LHCN-M2 (cell line): ENCODE results near the gene ACOT8. TPM values are rescaled to one million over a fixed set of nuclear protein-coding genes. Genes with fewer than 3 reads are reported as not detected.
A peak's percentile ranks its signal among the peaks of the same experiment; 100 is the strongest.
"Not testable (repeated sequence)": the region's sequence is repeated elsewhere in the genome, so short reads cannot be mapped to it uniquely, and the experiment has no call there.

Source experiments
- DNase-seq: peaks from one replicate; pipeline ENCODE4 v3.0.0-alpha.2; 2012; ENCODE audit warnings: low read depth
- polyA plus RNA-seq: library from polyadenylated mRNA; unstranded; fragments of >200 nt; gene quantifications from one replicate; pipeline ENCODE4 v1.2.1, GENCODE V29; 2012; ENCODE audit warnings: missing spikeins
- total RNA-seq: library from RNA; depleted of rRNA; stranded (reverse); fragments of >200 nt; gene quantifications from 2 replicates; pipeline ENCODE4 v1.2.3, GENCODE V29; 2014; rRNA removed

Gene ACOT8
- total RNA-seq: 39.1 and 46.6 TPM in 2 replicates
- 35.1 TPM for polyA plus RNA-seq

DNA sequence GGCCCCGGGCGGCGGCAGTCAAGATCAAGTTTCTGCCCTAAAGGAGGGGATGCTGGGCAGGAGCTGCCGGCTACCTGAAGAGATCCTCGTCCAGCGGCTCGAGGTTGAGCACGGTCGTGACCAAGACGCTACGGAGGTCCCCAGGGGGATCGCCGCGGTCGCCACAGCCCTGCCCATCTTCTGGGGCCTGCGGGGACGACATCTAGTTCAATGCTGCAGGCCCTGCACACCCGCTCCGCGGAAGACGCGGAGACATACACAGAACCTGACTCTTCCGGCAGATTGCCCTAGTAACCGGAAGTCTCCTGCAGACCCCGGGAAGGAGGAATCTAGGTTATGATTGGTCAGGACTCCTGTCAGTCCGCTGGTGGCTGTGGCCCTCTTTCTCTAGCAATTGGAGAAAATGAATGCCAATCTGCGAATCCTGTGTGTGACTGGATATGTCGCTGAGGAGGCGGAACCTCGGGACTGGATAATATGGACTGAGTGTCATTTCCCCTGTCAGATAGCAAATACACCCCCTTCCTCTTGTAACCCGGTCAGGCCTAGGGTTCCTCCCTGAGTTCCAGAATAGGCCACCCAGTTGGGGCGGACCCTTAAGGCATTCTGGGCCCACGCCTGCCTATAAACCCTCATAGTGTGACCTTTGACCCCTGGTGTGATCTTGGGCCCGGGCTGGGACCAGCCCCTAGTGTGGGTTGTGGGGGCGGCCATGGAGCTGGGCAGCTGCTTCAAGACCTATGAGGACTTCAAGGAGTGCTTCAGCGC lies at the start of gene ACOT8, which contains the start of gene ZSWIM3:
TSS of gene ACOT8 (minus strand) at position 279 of the 768 bp plus-strand sequence. CDS start at position 202, 77 bp downstream.
TSS of gene ZSWIM3 (plus strand) at position 501 of the 768 bp plus-strand sequence. CDS start at position 713, 212 bp downstream.
- peak; percentile 100 for DNase-seq

DNA sequence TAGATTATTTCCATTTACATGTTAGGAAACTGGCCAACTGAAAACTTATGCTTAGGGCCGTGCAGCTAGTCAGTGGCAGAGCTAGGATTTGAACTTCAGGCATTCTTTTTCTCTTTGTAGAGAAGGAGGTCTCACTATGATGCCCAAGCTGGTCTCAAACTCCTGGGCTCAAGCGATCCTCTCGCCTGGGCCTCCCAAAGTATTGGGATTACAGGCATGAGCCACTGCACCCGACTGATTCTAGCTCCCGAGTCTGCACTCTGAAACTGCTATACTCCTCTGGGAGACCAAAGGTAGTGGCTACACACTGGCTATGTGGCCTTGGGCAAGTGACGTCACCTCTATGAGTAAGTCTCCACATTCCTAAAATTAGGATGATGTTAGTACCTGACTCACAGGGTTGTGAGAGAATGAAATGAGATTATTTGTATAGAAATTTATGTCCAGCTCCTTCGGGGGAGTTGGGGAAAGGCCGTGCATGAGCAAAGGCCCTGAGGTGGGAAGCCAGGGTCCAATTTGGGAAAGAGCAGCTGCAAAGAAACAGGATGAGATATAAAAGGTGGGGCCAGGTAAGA lies 48.4 kb upstream of the ACOT8 start:
- peak; percentile 34 for DNase-seq

DNA sequence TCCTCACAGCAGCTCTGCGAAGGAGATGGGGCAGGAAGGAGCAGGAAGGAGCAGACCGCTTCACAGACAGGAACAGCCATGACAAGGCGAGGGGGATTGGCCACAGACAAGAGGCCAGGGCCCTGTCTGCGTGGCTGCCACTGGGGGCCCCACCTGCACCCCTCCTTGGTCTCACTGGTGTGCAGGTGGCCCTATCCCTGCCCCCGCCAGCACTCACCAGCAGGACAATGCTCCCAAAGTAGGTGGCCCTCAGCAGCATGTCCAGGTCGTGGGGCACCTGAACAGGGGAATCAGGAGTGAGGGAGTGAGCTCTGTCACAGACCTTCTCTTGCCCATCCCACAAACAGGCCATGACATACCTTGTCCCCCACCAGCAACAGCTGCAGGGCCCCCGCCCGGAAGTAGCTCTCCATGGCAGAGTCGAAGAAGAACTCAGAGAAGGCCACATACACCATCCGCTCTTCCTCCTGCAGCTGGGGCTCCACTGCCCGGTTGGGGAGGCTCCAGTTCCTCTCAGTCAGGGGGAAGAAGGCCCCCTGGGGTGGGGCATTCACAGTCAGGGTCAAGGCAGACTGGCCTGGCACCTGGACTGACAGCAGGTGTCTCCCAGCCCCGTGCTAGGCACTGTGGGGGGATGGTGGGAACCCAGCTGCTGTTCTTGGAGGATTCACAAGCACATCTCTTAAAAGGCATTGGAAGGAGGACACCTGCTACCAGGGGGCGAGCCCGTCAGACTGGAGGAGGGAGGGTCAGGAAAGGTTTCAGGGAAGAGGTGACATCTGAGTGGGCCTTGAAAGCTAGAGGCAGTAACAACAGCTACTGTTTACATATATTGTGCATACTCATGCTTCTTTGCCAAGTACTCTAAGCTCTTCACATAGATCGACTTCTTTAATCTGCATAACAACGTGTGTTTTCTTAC lies 47.7 kb upstream of the ACOT8 start:
- no peak for DNase-seq

DNA sequence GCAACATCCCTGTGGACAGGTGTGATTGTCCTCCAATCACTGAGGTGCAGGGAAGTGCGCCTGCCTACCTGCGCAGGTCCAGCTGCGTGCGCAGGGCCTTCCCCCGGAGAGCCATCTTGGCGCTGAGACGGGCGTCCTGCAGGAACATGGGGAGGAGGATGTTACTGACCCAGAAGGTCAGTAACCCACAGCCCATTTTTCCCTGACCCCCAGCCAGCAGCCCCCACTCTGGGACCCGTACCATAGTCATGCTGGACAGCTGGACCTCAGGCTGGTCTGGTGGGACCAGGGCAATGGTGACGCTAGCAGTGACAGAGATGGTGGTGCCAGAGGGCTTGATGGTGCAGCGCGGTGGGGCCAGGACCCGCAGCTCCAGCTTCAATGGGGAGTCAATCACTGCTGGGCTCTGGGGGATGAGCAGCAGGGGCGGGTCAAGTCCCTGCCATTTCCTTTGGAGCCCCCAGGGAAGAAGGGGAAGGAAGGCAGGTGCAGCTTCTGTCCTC lies 45.1 kb upstream of the ACOT8 start:
- no peak for DNase-seq

DNA sequence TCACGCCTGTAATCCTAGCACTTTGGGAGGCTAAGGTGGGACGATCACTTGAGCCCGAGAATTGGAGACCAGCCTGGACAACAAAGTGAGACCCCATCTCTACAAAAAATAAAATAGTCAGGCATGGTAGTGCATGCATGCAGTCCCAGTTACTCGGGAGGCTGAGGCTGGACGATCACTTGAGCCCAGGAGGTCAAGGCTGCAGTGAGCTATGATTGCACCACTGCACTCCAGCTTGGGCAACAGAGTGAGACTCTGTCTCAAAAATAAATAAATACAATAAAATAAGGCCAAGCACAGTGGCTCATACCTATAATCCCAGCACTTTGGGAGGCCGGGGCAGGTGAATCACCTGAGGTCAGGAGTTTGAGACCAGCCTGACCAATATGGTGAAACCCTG lies 44.1 kb upstream of the ACOT8 start:
- not testable (repeated sequence) for DNase-seq

DNA sequence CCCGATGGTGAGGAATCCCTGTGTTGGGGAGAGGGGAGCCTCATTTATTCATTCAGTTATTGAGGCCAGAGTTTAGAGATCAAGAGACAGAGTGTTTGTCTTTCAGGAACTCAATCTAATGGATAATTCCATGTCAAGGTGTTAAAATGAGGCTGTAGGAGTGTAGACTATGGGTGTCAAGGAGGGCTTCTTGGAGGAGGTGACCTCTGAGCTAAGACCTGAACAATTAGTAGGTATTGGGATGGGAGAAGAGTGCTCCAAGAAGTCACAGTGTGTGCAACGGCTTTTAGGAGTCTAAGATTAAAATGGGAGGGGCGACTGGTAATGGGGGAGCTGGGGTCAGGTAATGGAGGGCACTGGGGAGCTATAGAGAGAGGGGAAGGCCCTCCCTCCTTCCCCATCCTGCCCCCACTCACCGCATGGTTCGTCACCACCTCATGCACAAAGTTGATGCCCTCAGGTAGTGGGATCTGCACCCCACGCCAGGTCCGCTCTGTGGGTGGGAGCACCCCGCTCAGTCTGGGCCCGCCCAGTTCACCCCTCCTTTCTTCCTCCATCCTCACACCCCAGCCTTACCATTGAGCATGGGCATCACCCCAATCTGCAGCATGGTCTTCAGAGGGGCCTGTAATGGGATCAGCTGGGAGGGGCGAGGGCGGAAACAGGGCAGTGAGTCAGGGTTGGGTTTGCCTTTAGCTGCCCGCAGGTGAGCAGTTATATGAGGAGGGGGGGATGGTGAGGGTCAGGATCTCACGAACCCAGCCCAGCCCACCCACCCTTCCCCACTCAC lies 42.0 kb upstream of the ACOT8 start:
- no peak for DNase-seq

DNA sequence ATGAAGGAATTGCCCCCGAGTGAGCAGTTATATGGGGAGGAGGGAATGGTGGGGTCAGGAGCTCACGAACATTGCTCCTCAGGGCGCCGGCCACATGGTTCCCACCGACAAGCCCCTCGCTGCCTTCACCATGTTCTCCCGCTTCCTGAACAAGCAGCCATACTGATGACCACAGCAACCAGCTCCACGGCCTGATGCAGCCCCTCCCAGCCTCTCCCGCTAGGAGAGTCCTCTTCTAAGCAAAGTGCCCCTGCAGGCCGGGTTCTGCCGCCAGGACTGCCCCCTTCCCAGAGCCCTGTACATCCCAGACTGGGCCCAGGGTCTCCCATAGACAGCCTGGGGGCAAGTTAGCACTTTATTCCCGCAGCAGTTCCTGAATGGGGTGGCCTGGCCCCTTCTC lies 41.1 kb upstream of the ACOT8 start:
- DNase-seq: no peak

DNA sequence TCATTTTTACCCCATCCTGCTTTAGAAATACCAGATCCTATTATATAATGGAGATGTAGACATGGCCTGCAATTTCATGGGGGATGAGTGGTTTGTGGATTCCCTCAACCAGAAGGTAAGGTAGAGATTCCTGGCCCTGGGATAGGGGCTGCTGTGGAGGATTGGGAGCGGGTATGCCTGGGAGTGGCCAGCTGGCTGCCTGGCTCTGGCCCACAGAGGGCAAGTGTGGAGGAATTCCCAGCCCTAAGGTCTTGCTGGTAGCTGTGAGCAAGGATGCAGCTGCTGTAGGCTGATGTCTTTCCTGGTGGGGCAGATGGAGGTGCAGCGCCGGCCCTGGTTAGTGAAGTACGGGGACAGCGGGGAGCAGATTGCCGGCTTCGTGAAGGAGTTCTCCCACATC lies 40.5 kb upstream of the ACOT8 start:
- DNase-seq: no peak

DNA sequence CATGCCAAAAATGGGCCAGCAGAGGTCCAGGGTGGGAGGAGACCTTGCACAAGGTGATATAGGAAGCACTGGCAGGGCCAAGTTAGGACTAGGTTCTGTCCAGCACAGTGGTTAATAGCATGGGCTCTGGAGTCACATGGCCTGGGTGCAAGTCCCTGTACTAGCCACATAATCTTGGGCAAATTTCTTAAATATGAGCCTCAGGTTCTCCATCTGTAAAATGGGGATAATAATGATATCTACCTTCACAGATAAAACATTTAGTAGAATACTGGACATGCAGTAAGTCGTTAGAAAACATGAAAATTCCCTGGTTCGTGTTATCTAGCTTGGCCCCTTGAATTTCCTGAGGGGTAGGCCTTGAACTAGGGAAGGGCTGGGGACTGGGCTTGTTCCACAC lies 40.1 kb upstream of the ACOT8 start:
- no peak for DNase-seq

DNA sequence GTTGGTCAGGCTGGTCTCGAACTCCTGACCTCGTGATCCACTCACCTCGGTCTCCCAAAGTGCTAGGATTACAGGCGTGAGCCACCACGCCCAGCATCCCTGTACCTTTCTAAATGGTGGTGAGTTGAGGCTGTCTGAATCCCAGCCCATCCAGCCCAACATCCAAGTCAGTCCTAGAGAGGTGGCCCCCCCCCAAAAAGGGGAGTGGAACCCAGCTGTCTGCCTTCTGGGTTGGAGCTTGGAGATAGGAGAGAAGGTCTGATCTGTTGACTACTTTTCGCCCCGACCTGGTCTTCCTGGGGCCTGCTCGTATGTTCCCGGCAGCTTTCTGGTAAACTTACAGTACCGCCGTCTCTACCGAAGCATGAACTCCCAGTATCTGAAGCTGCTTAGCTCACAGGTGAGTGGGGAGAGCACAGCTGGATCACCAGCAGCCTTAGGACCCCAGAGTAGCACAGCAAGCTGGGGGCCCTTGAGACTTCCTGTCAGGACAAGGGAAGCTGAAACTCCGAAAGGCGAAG lies 39.5 kb upstream of the ACOT8 start:
- no peak for DNase-seq

DNA sequence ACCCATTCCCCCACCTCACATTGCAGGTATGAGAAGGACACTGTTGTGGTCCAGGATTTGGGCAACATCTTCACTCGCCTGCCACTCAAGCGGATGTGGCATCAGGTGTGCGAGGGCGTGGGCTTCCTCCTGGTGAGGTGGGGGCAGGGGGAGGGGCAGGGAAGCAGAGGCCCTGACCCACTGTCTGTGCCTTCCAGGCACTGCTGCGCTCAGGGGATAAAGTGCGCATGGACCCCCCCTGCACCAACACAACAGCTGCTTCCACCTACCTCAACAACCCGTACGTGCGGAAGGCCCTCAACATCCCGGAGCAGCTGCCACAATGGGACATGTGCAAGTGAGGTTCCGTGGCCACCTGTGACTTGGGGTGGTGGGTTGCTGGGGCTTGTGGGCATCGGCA lies 37.6 kb upstream of the ACOT8 start:
- DNase-seq: no peak

DNA sequence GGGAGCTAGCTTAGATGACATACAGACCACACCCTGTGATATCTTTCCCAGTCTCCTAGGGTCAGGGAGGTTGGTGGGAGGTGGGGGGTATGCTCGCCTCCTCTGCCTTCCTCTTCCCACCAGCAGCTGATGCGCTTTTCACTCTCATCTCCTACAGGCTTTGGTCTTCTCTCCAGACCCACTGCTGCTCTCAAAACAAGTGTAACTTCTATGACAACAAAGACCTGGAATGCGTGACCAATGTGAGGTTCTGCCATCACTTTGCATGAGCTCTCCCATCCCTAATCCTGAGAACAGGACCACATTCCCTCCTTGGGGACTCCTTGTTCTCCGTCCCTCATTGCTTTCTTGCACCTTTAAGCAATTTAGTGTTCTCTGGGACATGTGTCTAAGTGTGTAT lies 36.6 kb upstream of the ACOT8 start:
- no peak for DNase-seq

DNA sequence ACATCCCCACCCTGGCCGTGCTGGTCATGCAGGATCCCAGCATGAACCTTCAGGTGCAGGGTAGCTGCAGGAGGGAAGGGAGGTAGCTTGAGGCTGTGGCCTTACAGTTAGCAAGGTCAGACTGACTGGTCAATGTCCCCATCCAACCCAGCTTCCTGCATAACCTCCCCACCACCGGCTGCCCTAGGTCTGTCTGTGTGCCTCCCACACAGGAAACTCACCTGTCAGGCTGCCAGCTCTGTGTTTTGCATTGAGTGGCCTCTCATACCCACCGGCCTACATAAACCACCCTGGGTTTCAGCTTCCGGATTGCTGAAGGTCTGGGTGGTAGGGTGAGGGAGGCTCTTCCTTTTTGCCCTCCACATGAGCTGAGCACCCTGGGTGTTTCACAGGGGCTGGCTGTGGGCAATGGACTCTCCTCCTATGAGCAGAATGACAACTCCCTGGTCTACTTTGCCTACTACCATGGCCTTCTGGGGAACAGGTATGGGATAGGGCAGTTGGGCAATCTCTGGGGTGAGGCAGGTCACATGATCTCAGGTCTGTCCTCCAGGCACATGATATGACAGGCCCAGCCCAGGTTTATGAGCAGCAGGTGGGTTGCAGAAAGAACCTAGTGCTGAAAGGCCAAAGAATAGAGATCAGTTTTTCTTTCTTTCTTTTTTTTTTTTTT lies 35.8 kb upstream of the ACOT8 start:
- no peak for DNase-seq

DNA sequence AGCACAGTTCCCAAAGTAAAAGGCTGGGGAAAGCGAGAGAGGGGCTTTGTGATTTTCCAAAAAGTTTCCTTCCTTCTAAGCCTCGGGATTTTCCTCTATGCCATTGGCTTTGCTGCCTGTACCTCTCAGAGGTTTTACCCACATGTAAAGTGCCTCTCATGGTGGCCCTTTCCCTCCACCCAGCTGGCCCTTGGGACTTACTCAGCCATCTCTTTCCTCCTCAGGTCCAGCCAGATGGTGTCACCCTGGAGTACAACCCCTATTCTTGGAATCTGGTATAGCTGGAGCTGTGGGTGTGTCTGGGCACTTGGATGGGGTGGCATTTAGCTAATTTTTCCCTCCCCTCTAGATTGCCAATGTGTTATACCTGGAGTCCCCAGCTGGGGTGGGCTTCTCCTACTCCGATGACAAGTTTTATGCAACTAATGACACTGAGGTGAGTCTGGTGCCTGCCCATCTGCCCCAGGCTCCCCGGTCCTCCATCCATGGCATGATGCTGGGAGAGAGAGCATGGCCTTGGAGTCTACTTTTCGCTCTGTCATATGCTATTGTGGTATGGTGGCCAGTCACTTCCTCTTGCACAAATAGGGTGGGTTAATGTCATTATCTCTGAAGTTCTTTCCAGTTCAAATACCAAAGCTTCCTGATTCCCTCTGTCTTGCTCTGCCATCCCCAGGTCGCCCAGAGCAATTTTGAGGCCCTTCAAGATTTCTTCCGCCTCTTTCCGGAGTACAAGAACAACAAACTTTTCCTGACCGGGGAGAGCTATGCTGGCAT lies 35.0 kb upstream of the ACOT8 start:
- peak; percentile 47 for DNase-seq

DNA sequence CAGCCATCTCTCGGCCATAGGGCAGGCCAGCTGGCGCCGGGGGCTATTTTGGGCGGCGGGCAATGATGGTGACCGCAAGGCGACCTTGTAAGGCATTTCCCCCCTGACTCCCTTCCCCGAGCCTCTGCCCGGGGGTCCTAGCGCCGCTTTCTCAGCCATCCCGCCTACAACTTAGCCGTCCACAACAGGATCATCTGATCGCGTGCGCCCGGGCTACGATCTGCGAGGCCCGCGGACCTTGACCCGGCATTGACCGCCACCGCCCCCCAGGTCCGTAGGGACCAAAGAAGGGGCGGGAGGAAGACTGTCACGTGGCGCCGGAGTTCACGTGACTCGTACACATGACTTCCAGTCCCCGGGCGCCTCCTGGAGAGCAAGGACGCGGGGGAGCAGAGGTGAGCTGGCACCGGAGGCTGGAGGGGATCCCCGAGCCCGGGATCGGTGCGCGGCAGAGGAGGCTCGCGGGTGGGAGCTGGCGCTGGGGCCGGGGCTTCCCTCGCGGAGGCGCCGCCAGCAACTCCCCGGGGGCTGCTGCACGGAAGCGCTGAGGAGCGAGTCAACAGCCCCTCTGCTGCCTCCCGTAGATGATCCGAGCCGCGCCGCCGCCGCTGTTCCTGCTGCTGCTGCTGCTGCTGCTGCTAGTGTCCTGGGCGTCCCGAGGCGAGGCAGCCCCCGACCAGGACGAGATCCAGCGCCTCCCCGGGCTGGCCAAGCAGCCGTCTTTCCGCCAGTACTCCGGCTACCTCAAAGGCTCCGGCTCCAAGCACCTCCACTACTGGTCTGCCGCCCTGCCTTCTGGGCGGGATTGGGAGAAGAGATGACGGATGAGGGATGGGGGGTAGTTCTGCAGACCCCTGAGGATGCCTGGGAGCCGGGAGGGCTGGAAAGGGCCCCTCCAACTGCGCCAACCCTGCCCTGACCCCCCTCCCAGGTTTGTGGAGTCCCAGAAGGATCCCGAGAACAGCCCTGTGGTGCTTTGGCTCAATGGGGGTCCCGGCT lies 34.1 kb upstream of the ACOT8 start, which contains the start of the genes CTSA and NEURL2:
TSS of gene CTSA (plus strand) at position 351 of the 999 bp plus-strand sequence. CDS start at position 585, 234 bp downstream.
TSS of gene NEURL2 (minus strand) at position 224 of the 999 bp plus-strand sequence. CDS start at position 7, 217 bp downstream.
- peak; percentile 96 for DNase-seq

DNA sequence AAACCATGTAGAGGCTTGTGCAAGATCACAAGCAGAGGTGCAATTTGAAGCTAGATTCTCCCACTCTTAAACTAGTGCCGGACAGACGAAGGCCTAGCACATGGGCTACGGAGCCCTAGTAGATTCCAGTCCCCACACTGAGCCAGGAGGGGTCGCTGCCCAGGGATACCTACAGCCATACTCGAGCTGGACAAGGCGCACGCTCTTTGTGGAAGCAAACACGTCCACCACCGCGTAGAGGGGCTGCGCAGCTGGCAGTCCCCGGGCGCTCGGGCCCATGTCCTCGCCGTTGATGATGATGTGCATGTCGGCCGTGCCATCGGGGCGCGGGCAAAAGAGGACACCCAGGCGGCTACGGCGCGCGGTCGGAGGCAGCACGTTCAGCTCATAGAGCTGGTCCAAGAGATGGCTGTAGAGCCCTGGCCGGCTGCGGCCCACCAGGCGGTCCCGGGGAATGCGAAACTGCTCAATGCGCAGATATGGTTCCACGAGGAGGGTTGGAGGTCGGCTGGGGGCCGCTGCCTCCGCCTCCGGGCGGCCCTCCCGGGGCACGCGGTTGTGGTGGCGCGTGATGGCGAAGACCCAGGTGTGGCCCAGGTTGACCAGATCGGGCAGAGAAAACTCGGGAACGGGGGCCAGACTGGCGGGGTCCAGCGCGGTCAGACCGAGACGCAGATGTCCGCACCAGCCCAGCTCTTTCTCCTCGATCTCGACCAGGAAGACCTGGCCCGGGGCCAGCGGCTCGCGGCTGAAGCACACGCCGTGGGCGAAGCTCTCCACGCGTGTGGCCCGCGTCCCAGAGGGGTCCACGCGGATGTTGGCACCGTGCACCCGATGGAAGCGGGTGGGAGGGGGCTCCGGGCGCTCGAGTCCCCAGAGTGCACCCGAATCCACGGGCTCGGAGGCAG lies 33.1 kb upstream of the ACOT8 start:
- peak; percentile 80 for DNase-seq

DNA sequence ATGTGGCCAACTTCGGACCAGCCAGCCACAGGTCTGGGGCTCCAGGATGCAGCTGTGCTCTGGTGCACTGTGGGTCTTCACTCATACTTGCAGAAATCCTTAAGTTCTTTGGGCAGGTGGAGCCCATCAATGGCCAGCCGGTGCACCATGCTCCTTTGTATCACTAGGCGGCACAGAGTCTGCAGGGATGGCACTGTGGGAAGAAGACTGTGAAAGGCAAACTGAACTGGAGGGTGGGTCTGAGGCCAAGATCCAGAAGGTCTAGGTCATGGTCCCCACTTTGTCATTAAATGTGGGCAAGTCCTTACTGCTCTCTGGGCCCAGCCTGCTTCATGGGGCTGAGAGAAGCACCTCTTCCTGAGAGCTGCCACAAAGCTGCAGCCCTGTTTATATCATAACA lies 31.5 kb upstream of the ACOT8 start:
- no peak for DNase-seq
